HEK293 (cell line): ENCODE measurements around the gene HEXIM1.
A peak's percentile ranks its signal among the peaks of the same experiment; 100 is the strongest.

Experiments
- ATF2 ChIP-seq: fragments of 450-650 bp; formaldehyde crosslinking; IDR thresholded peaks from 2 replicates; pipeline ENCODE4 v1.5.1; 2016; ENCODE audit warnings: missing biosample characterization, missing genetic modification characterization, low read depth
- CTCF ChIP-seq: fragments of 450-650 bp; formaldehyde crosslinking; IDR thresholded peaks from 2 replicates; pipeline ENCODE4 v1.5.1; 2016; ENCODE audit warnings: missing biosample characterization, missing genetic modification characterization
- KLF17 ChIP-seq: fragments of 450-650 bp; formaldehyde crosslinking; IDR thresholded peaks from 2 replicates; pipeline ENCODE4 v1.5.1; 2016; ENCODE audit warnings: missing biosample characterization, missing genetic modification characterization
- KLF8 ChIP-seq: fragments of 450-650 bp; formaldehyde crosslinking; IDR thresholded peaks from 2 replicates; pipeline ENCODE4 v1.5.1; 2016; ENCODE audit warnings: missing biosample characterization, missing genetic modification characterization
- MYNN ChIP-seq: fragments of 450-650 bp; formaldehyde crosslinking; IDR thresholded peaks from 2 replicates; pipeline ENCODE4 v1.5.1; 2016; ENCODE audit warnings: missing biosample characterization, missing genetic modification characterization, borderline replicate concordance
- SP3 ChIP-seq: fragments of 450-650 bp; formaldehyde crosslinking; IDR thresholded peaks from 2 replicates; pipeline ENCODE4 v1.5.1; 2016; ENCODE audit warnings: missing biosample characterization, missing genetic modification characterization
- ZBTB20 ChIP-seq: fragments of 450-650 bp; formaldehyde crosslinking; IDR thresholded peaks from 2 replicates; pipeline ENCODE4 v1.5.1; 2016; ENCODE audit warnings: missing biosample characterization, missing genetic modification characterization
- ZBTB26 ChIP-seq: fragments of 450-650 bp; formaldehyde crosslinking; optimal IDR thresholded peaks from 2 replicates; pipeline ENCODE3; 2016; ENCODE audit warnings: missing biosample characterization, mild to moderate bottlenecking, missing genetic modification characterization
- ZBTB49 ChIP-seq: fragments of 450-650 bp; formaldehyde crosslinking; IDR thresholded peaks from 2 replicates; pipeline ENCODE4 v1.5.1; 2016; ENCODE audit warnings: missing biosample characterization, missing genetic modification characterization, low read depth
- ZFP37 ChIP-seq: fragments of 450-650 bp; formaldehyde crosslinking; IDR thresholded peaks from 2 replicates; pipeline ENCODE4 v1.5.1; 2016; ENCODE audit warnings: missing biosample characterization, missing genetic modification characterization
- ZNF132 ChIP-seq: fragments of 450-650 bp; formaldehyde crosslinking; IDR thresholded peaks from 2 replicates; pipeline ENCODE4 v1.5.1; 2017; ENCODE audit warnings: missing biosample characterization, missing genetic modification characterization, borderline replicate concordance
- ZNF148 ChIP-seq: fragments of 450-650 bp; formaldehyde crosslinking; IDR thresholded peaks from 2 replicates; pipeline ENCODE4 v1.5.0; 2017; ENCODE audit warnings: missing biosample characterization, missing genetic modification characterization, borderline replicate concordance
- ZNF2 ChIP-seq: fragments of 450-650 bp; formaldehyde crosslinking; IDR thresholded peaks from 2 replicates; pipeline ENCODE4 v1.5.1; 2016; ENCODE audit warnings: missing biosample characterization, missing genetic modification characterization
- ZNF24 ChIP-seq: fragments of 450-650 bp; formaldehyde crosslinking; IDR thresholded peaks from 2 replicates; pipeline ENCODE4 v1.5.1; 2016; ENCODE audit warnings: missing biosample characterization, missing genetic modification characterization
- ZNF433 ChIP-seq: fragments of 450-650 bp; formaldehyde crosslinking; IDR thresholded peaks from 2 replicates; pipeline ENCODE4 v1.5.1; 2016; ENCODE audit warnings: missing biosample characterization, missing genetic modification characterization, low read depth
- ZNF549 ChIP-seq: fragments of 450-650 bp; IDR thresholded peaks from 2 replicates; pipeline ENCODE4 v1.5.1; 2018; ENCODE audit warnings: missing biosample characterization, missing genetic modification characterization, mild to moderate bottlenecking, inconsistent platforms, moderate library complexity
- ZNF610 ChIP-seq: fragments of 450-650 bp; formaldehyde crosslinking; IDR thresholded peaks from 2 replicates; pipeline ENCODE4 v1.5.1; 2016; ENCODE audit warnings: missing biosample characterization, missing genetic modification characterization, borderline replicate concordance
- ZNF664 ChIP-seq: fragments of 450-650 bp; formaldehyde crosslinking; IDR thresholded peaks from 2 replicates; pipeline ENCODE4 v1.5.1; 2016; ENCODE audit warnings: missing biosample characterization, missing genetic modification characterization
- ZNF747 ChIP-seq: fragments of 450-650 bp; formaldehyde crosslinking; IDR thresholded peaks from 2 replicates; pipeline ENCODE4 v1.5.1; 2016; ENCODE audit warnings: missing biosample characterization, missing genetic modification characterization
- ZNF791 ChIP-seq: fragments of 450-650 bp; formaldehyde crosslinking; IDR thresholded peaks from 2 replicates; pipeline ENCODE4 v1.5.1; 2016; ENCODE audit warnings: missing biosample characterization, missing genetic modification characterization
- ZNF792 ChIP-seq: fragments of 450-650 bp; formaldehyde crosslinking; IDR thresholded peaks from 2 replicates; pipeline ENCODE4 v1.5.1; 2016; ENCODE audit warnings: missing biosample characterization, missing genetic modification characterization
- ZSCAN18 ChIP-seq: fragments of 450-650 bp; formaldehyde crosslinking; IDR thresholded peaks from 2 replicates; pipeline ENCODE4 v1.5.1; 2016; ENCODE audit warnings: missing biosample characterization, missing genetic modification characterization

Gene HEXIM1

GRCh38 chr17:45147581-45148182 is 593 bp upstream of the HEXIM1 start (continued):
- TF ChIP-seq ZBTB49 (tag by site-specific recombination) (no peak), ZNF24 (tag by site-specific recombination) (peak; percentile 96), MYNN (tag by site-specific recombination) (0 out of 2 replicates have a peak, but pooled peaks have one; percentile 50), ZNF148 (tag by site-specific recombination) (peak; percentile 42; the same call in 1 of the 2 replicates), ZNF610 (peak; percentile 82), SP3 (no peak), ATF2 (tag by site-specific recombination) (no peak), ZSCAN18 (tag by site-specific recombination) (peak; percentile 94), CTCF (tag by site-specific recombination) (no peak), ZNF433 (tag by site-specific recombination) (0 out of 2 replicates have a peak, but pooled peaks have one; percentile 12), ZNF791 (no peak), ZNF664 (tag by site-specific recombination) (peak; percentile 80), ZNF132 (tag by site-specific recombination) (no peak), KLF17 (tag by site-specific recombination) (peak; percentile 97), ZNF2 (peak; percentile 88), ZBTB20 (tag by site-specific recombination) (peak; percentile 55), KLF8 (tag by site-specific recombination) (peak; percentile 68), ZNF549 (tag by site-specific recombination) (no peak), ZNF747 (no peak), ZBTB26 (tag by site-specific recombination) (peak; percentile 49), ZFP37 (tag by site-specific recombination) (peak; percentile 59; the same call in 1 of the 2 replicates), ZNF792 (no peak)
